Nephron (organoid): Measurements from ENCODE around the gene POLR1C.
"Not testable (repeated sequence)": the region's sequence is repeated elsewhere in the genome, so short reads cannot be mapped to it uniquely, and the experiment has no call there.

Source experiments
- H3K27ac Mint-ChIP-seq, 3 experiments: 2 replicates each; pipeline ENCODE4 v1.8.0; 2020; ENCODE audit warnings: mixed read lengths in 3 of 3, mild to moderate bottlenecking in 2 of 3, moderate library complexity in 1 of 3
- H3K27me3 Mint-ChIP-seq: 2 replicates; pipeline ENCODE4 v1.8.0; 2021; ENCODE audit warnings: low read depth, mild to moderate bottlenecking, moderate library complexity, mixed read lengths
- H3K36me3 Mint-ChIP-seq: 2 replicates; pipeline ENCODE4 v1.8.0; 2020; ENCODE audit warnings: low read depth, mixed read lengths
- H3K4me1 Mint-ChIP-seq: 2 replicates; pipeline ENCODE4 v1.8.0; 2020; ENCODE audit warnings: mixed read lengths
- H3K4me3 Mint-ChIP-seq, 3 experiments: 2 replicates each; pipeline ENCODE4 v1.8.0; 2020; ENCODE audit warnings: mild to moderate bottlenecking in 3 of 3, mixed read lengths in 3 of 3, moderate library complexity in 2 of 3
- H3K9me3 Mint-ChIP-seq: 2 replicates; pipeline ENCODE4 v1.8.0; 2020; ENCODE audit warnings: mixed read lengths
- CTCF ChIP-seq, 3 experiments: fragments of 200-600 bp; sonication (generic); IDR thresholded peaks; one replicate each; pipeline ENCODE4 v1.5.0; 2021; ENCODE audit warnings: antibody characterized with exemption in 3 of 3; ENCODE audit not compliant: unreplicated experiment in 3 of 3

The POLR1C gene

GRCh38 chr6:43547222-43547621 is 30.3 kb downstream of the POLR1C start:
- peaks cover 62% of the 10 kb centered on the region for H3K36me3 Mint-ChIP-seq
- H3K4me3 Mint-ChIP-seq, result no peak overlapping the region
- TF ChIP-seq CTCF (IDR thresholded peaks at IDR 0.05; ENCODE audit: unreplicated experiment in 3 of 3), result no peak
- H3K9me3 Mint-ChIP-seq, result no peaks in the 10 kb centered on the region
- no peaks in the 10 kb centered on the region for H3K27me3 Mint-ChIP-seq
- no peaks in the 10 kb centered on the region for H3K4me1 Mint-ChIP-seq
- H3K27ac Mint-ChIP-seq, result peak overlapping the region in 1 of 3 experiments; percentile 81

GRCh38 chr6:43557620-43558019 is 40.7 kb downstream of the POLR1C start:
- H3K27me3 Mint-ChIP-seq, H3K4me1 Mint-ChIP-seq, H3K27ac Mint-ChIP-seq, H3K4me3 Mint-ChIP-seq, H3K9me3 Mint-ChIP-seq: not testable (repeated sequence)
- H3K36me3 Mint-ChIP-seq, result peaks cover 71% of the 10 kb centered on the region

GRCh38 chr6:43559328-43559727 is 42.4 kb downstream of the POLR1C start:
- Mint-ChIP-seq H3K9me3 (no peaks in the 10 kb centered on the region), H3K27me3 (no peaks in the 10 kb centered on the region), H3K4me1 (no peaks in the 10 kb centered on the region), H3K4me3 (no peak overlapping the region), H3K36me3 (peaks cover 64% of the 10 kb centered on the region), H3K27ac (no peak overlapping the region)
- TF ChIP-seq CTCF (IDR thresholded peaks at IDR 0.05; ENCODE audit: unreplicated experiment in 3 of 3), result no peak

- H3K4me3 Mint-ChIP-seq, result peak overlapping the region in 1 of 3 experiments; percentile 10
- peaks cover 5% of the 10 kb centered on the region for H3K4me1 Mint-ChIP-seq
- peaks cover 30% of the 10 kb centered on the region for H3K36me3 Mint-ChIP-seq
- no peaks in the 10 kb centered on the region for H3K9me3 Mint-ChIP-seq
- no peaks in the 10 kb centered on the region for H3K27me3 Mint-ChIP-seq
- no peak for TF ChIP-seq CTCF (IDR thresholded peaks at IDR 0.05; ENCODE audit: unreplicated experiment in 3 of 3)
- peak overlapping the region in 2 of 3 experiments; percentile 12 to 14 for H3K27ac Mint-ChIP-seq
Observed at GRCh38 chr6:43570876-43571441, 54.1 kb downstream of the POLR1C start.
